GM18508 (cell line): ENCODE measurements around the gene STAT4.

Experiments used
- ATAC-seq: cut with Tn5 transposase; IDR thresholded peaks from one replicate; pipeline ENCODE4 v1.9.1; 2021; ENCODE audit warnings: moderate number of reproducible peaks; ENCODE audit not compliant: insufficient read depth, unreplicated experiment

The STAT4 gene

GRCh38 chr2:191176305-191176704 is 25.5 kb upstream of the STAT4 start:
- ATAC-seq = peak; percentile 52

GRCh38 chr2:191174442-191174841 is 23.6 kb upstream of the STAT4 start:
- ATAC-seq = no peak

GRCh38 chr2:191173206-191173605 is 22.4 kb upstream of the STAT4 start:
- ATAC-seq = no peak

GRCh38 chr2:191171708-191172355 is 21.0 kb upstream of the STAT4 start:
- no peak for ATAC-seq

GRCh38 chr2:191171286-191171685 is 20.5 kb upstream of the STAT4 start:
- ATAC-seq = no peak

GRCh38 chr2:191170773-191171172 is 20.0 kb upstream of the STAT4 start:
- ATAC-seq = no peak

GRCh38 chr2:191170301-191170636 is 19.5 kb upstream of the STAT4 start:
- no peak for ATAC-seq

- ATAC-seq = no peak
Measured at GRCh38 chr2:191169456-191170300, 18.9 kb upstream of the STAT4 start.

GRCh38 chr2:191167766-191168165 is 17.0 kb upstream of the STAT4 start:
- ATAC-seq = no peak

- no peak for ATAC-seq
Measured at GRCh38 chr2:191166756-191167445, 16.1 kb upstream of the STAT4 start.

GRCh38 chr2:191166111-191166755 is 15.4 kb upstream of the STAT4 start:
- no peak for ATAC-seq

- peak; percentile 61 for ATAC-seq
Measured at GRCh38 chr2:191165176-191165643, 14.4 kb upstream of the STAT4 start.

GRCh38 chr2:191158747-191159146 is 8.0 kb upstream of the STAT4 start:
- ATAC-seq = no peak

- no peak for ATAC-seq
Measured at GRCh38 chr2:191158193-191158592, 7.4 kb upstream of the STAT4 start.

- peak; percentile 35 for ATAC-seq
Measured at GRCh38 chr2:191155608-191156071, 4.8 kb upstream of the STAT4 start.

- no peak for ATAC-seq
Measured at GRCh38 chr2:191153716-191154115, 2.9 kb upstream of the STAT4 start.

GRCh38 chr2:191152482-191153240 is 1.9 kb upstream of the STAT4 start:
- no peak for ATAC-seq

GRCh38 chr2:191151331-191151730 is 537 bp upstream of the STAT4 start:
- no peak for ATAC-seq

GRCh38 chr2:191150230-191150599 is 579 bp downstream of the STAT4 start:
- no peak for ATAC-seq

GRCh38 chr2:191149391-191149790 is 1.4 kb downstream of the STAT4 start:
- ATAC-seq = no peak
